Neutrophil (primary cell): ENCODE data around the gene SRRM2.

Experiments
- H3K27ac ChIP-seq: fragments of 200-600 bp; sonication (generic); 2 replicates; pipeline ENCODE4 v1.5.1; 2016; ENCODE audit warnings: mild to moderate bottlenecking, moderate library complexity
- H3K27me3 ChIP-seq: fragments of 200-600 bp; sonication (generic); 2 replicates; pipeline ENCODE4 v1.6.0; 2016; ENCODE audit warnings: mild to moderate bottlenecking
- H3K36me3 ChIP-seq: fragments of 200-600 bp; sonication (generic); 2 replicates; pipeline ENCODE4 v1.5.1; 2017
- H3K4me1 ChIP-seq, 2 experiments: fragments of 200-600 bp in 1 of 2; sonication (generic) in 1 of 2; 1 replicate in 1 of 2; 2 replicates in 1 of 2; pipeline versions ENCODE4 v1.5.1 to v1.6.1; 2013 to 2016; ENCODE audit warnings: low read depth in 1 of 2, low read length in 1 of 2, mild to moderate bottlenecking in 1 of 2, moderate library complexity in 1 of 2; ENCODE audit not compliant: control insufficient read depth in 1 of 2, insufficient read depth in 1 of 2
- H3K4me3 ChIP-seq, 2 experiments: fragments of 200-600 bp in 1 of 2; sonication (generic) in 1 of 2; 1 replicate in 1 of 2; 2 replicates in 1 of 2; pipeline ENCODE4 v1.5.1; 2013 to 2016; ENCODE audit warnings: low read depth in 1 of 2, low read length in 1 of 2, mild to moderate bottlenecking in 1 of 2, moderate library complexity in 1 of 2
- H3K9me3 ChIP-seq: fragments of 200-600 bp; sonication (generic); 2 replicates; pipeline ENCODE4 v1.5.1; 2016
- CTCF ChIP-seq: fragments of 200-600 bp; sonication (generic); IDR thresholded peaks from 2 replicates; pipeline ENCODE4 v1.5.1; 2016; ENCODE audit warnings: antibody characterized with exemption

Gene SRRM2

GRCh38 chr16:2806286-2806685 is 53.8 kb downstream of the SRRM2 start:
- Histone ChIP-seq H3K4me3 (no peak overlapping the region), H3K36me3 (no peaks in the 10 kb centered on the region), H3K9me3 (no peaks in the 10 kb centered on the region), H3K27ac (no peak overlapping the region), H3K4me1 (no peaks in the 10 kb centered on the region), H3K27me3 (peaks cover 40% of the 10 kb centered on the region)
- no peak for TF ChIP-seq CTCF

DNA sequence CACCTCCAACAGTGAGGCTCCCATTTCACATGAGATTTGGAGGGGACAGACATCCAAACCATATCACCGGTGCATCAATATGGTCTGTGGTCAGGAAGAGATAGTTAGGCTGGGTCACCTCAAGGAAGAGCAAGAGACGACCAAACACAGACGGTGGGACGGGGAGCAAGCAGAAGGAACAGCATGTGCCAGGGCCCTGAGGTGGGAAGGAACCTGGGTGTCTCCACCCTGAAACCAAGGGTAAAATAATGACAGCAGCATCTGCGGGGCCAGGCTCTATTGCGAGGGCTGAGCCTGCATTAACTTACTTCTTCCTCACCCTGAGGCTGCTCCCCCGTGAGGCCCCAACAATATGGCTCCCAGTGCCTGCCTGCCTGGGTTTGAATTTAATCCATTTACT is 55.7 kb downstream of the SRRM2 start:
- Histone ChIP-seq H3K27ac (no peak overlapping the region), H3K4me1 (no peaks in the 10 kb centered on the region), H3K27me3 (peaks cover 50% of the 10 kb centered on the region), H3K36me3 (no peaks in the 10 kb centered on the region), H3K9me3 (no peaks in the 10 kb centered on the region), H3K4me3 (no peak overlapping the region)
- TF ChIP-seq CTCF: no peak

GRCh38 chr16:2809149-2809760 is 56.8 kb downstream of the SRRM2 start:
- Histone ChIP-seq H3K36me3 (no peaks in the 10 kb centered on the region), H3K4me3 (no peak overlapping the region), H3K9me3 (no peaks in the 10 kb centered on the region), H3K27ac (no peak overlapping the region), H3K4me1 (no peaks in the 10 kb centered on the region), H3K27me3 (peaks cover 44% of the 10 kb centered on the region)
- TF ChIP-seq CTCF: no peak

DNA sequence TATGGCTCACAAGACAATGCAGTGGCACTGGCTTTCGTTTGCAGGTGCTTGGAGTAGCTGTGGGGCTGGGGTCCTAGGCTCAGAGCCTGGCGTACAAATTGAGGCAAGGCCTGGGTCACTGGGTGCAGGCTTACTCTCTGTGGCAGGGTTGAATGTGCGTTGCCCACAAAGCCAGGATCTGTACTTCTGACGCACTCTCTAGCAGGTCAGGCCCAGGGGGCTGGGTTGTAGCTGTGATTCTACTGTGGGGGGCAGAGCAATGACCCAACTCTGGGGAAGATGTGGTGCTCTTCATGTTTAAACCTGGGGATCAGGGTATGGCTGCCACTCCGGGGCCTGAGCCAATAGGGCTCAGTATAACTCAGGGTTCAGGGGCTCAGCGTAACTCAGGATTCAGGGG is 58.2 kb downstream of the SRRM2 start:
- TF ChIP-seq CTCF: no peak
- no peaks in the 10 kb centered on the region for H3K4me1 ChIP-seq
- no peaks in the 10 kb centered on the region for H3K9me3 ChIP-seq
- H3K27me3 ChIP-seq: peaks cover 42% of the 10 kb centered on the region
- no peak overlapping the region for H3K4me3 ChIP-seq
- H3K27ac ChIP-seq: no peak overlapping the region
- H3K36me3 ChIP-seq: no peaks in the 10 kb centered on the region

- no peaks in the 10 kb centered on the region for H3K4me1 ChIP-seq
- no peak for TF ChIP-seq CTCF
- H3K9me3 ChIP-seq: no peaks in the 10 kb centered on the region
- H3K36me3 ChIP-seq: no peaks in the 10 kb centered on the region
- no peak overlapping the region for H3K27ac ChIP-seq
- H3K27me3 ChIP-seq: peaks cover 32% of the 10 kb centered on the region
- no peak overlapping the region for H3K4me3 ChIP-seq
Observed at GRCh38 chr16:2811703-2812471, 59.4 kb downstream of the SRRM2 start.
